Cortex of kidney (tissue), 1 donor: ENCODE measurements around the gene HECW1.
"Not testable (repeated sequence)": the region's sequence is repeated elsewhere in the genome, so short reads cannot be mapped to it uniquely, and the experiment has no call there.

ENCODE experiments used
- DNase-seq: peaks from one replicate; lab custom pipeline; 2025; lab: John Stamatoyannopoulos, UW

Gene HECW1

DNA sequence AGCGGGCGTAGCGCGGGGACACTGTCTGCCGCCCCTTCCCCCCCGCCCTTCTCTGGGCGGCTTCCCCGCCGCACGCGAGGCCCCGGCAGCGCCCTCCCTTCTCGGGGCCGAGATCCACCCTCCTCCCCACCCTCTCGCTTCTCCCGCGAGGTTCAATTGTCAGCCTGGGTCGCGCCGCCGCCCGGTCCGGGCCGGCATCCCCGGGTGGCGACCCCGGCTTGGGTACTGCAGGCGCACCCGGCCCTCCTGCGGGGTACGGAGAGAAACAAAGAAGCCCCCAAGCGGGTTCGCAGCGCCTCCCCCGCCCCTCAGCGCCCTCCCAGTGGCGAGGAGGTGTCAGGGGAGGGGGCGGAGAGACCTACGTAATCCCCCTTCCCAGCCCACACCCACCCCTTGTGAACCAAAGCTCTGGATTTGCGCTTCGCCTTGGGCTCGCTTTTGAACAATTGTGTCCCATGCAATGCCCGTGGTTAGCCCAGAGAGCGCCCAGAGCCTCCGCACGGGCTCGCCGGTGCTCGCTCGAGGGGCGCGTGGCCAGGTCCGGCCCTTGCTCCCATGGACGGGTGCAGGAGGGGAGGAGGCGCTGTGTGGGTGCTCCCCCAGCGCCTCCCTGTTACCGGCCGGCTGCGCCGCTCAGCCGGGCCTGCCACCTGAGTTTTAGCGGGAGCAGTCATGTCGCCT lies 634 bp downstream of the HECW1 start:
- DNase-seq: no peak

DNA sequence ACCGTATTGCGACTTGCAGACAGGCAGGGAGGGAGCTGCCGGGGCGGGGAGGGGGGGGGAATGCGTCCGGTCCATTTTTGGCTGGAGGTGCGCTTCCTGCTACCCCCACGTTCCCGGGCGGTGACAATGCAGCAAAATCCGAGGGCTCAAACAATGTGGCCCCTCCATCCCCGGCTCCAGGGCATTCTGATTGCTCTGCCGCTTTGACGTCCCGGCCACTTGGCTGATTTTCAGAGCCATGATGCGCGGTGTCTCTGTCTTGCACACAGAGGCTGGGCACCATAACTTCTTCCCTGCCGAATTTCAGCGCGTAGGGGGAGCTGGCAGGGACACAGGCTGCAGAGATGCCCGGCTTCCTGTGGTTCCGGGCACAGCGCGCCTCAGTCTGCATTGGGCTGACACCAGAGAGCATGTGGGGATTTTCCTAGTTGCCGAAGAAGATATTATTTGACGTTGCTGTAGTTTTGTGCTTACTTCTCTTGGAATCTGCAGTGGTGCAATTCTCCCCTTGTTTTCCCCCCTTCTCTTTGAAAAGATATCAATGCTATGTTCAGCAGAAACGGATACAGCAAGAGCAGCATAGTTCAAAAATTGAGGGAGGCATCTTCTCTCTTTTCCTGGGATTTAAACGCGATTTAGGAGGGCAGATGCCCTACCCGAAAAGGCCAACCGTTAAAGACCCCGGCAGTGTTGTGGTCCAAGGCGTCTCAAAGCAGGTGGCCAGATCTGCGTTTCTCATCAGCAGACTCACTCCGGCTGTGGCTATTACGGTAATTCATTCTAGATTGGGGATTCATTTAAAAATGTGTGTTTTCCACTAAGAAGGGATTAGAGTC lies 1.4 kb downstream of the HECW1 start:
- DNase-seq: no peak

DNA sequence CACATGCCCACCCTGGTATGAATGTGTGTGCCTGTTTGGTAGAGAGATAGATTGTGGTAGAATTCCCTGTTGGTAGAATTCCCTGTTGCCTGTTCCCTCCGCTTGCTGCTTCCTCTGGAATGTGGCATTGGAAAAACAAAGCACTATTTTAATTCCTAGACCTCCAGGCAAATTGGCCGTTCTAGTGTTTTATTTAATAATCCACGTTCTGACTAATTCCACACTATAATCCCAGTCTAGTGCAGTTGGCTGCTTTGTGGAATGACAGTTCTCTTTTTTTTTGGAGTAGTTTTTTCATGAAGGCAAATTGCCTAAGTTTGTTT lies 2.0 kb downstream of the HECW1 start:
- no peak for DNase-seq

DNA sequence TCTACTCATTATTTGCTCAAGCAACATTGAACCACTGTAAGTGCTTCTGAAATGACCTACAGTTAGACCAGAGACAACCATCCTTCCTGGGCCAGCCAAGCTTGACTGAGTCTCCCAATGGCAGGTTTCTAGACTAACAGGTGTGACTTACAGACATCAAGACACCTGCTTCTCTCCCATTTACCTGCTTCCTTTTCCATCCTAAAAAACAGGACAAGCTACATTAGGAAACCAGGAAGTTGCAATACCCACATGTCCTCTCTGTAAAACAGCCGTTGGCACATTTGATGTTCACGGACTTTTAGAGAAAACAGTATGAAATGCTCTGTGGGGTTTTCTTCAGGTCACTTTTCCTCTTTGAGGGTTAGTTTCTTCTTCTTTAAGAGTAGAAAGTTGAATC lies 4.0 kb downstream of the HECW1 start:
- no peak for DNase-seq

DNA sequence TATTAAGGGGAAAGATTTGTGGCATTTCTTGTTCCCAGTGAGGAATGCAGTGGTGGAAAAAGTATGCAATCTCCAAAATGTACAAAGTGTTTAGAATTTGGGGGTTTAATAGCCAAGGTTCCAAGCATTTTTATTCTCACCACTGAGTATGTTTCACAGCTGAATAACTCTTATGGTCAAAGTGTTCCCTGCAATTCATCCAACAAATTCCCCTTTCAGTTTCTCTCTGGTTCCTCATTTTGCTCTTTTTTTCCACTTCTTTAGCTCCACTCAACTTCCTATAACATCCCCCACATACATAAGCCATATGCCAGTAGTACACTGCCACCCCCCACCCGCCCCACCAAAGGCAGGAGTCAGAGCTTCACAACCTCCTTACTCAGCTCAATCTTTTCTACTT lies 4.6 kb downstream of the HECW1 start:
- DNase-seq: no peak

DNA sequence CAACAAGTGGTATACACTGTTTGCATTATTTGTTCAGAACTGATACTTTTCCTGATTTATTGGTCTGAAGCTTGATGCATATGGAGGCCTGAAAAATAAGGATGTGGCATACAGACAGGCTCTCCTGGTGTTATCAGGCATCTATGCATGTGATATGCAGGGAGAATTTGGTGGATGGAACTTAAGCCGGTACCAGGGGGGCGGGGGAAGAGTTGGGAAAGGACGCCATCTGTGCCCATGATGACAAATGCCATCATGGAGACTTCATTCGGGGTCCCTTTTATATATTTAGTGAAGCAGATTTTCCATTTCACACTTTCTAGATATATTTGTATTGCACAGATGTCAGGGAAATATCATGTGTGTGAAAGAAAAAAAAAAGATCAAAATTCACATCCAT lies 5.4 kb downstream of the HECW1 start:
- DNase-seq: no peak

DNA sequence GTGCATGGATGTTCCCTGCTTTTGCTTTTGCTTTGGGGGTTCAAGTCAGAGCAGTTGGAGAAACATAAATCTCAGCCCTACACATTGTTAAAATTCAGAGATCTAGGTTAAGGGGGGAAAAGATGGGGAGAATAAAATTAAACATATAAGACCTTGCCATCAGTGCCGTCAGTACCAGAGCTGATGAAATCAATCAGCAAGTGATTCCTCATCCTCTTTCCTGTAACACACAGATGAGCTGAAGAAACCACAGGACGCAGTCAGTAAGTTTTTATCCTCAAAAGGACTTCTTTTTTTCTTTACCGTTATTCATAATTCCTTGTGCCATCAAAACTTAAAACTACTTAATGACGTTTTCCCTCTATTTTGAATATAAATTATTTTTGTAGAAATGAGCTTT lies 5.9 kb downstream of the HECW1 start:
- DNase-seq: no peak

DNA sequence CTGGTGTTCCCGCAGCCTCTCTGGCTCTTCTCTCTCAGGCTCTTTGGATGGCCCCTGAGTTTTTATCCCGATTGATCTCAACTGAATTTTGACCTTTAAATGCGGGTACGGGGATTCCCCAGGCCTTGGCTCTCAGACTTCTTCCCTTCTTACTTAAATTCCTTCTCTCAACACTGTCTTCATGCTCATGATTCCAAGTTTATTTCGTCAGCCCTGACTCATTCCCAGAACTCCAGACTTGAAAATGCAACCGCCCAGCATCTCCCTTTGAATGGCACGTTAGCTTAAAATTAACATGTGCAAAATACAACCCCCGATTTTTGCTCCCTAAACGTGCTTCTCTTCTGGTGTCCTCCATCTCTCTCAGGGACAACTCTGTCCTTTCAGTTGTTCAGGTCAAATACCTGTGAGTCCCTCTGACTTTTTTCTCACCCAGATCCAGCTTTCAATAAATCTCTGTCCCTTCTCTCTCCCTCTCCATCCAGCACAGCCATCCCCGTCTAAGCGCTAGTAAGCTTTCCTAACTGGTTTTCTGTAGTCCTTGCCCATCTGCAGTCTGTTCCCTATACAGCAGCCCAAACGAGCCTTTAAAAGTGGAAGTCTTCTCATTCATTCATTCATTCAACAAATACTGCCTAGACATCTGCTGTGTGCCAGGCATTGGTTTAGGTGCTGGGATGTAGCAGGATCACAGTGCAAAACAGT lies 7.1 kb downstream of the HECW1 start:
- no peak for DNase-seq

DNA sequence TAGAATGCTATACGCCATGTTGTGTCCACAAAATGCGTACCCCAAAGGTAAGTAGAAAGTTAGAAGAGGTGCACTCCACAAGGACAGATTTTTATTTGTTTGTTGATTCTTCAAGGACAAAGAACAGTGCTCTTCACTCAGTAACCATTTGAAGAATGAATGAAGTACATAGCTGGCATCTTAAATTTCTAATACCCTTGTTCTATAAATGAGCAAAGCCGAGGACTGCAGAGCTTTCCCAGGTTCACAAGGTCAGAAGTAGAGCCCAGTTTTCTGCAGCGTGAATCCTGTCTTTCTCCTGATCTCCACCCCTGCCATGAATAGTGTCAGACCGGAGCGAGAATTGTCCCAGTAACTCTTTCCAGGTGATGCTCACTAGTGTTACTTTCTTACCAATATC lies 9.5 kb downstream of the HECW1 start:
- DNase-seq: no peak

DNA sequence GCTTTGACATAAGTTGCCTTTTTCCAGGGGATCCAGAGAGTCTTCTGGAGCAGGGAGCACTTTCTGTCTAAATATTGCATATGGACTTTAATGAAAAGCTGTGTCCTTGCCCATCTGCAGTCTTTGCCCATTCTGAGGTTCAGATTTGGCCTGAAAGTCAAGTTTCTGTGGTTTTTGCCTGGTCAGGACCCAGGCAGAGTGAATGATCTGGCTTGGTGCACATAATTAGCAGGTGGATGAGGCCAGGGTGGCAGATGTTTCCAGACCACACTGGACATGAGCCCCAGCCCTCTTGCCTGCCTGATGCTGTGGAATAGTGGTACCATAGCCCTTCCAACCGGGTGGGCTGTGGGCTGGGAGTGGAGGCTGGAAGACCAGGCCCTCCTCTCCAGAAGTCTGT lies 11.0 kb downstream of the HECW1 start:
- no peak for DNase-seq

DNA sequence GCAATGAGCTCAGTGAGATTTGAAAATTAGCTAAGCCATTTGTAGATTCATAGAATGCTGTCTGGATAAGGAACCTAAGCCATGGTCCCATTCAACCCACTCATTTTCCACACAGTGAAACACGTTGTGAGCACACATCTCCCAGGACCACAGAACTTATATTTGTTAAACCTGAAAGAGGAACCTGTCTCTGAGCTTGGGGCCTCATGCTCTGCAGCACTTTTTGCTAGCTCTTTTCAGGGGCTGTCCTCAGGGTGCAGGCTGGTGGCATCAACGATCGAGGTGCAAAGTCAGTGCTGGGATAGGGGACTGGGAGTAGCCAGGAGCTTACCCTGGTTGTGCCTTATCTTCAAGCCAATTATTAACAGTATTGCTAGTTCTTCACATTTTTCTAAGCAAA lies 11.9 kb downstream of the HECW1 start:
- no peak for DNase-seq

DNA sequence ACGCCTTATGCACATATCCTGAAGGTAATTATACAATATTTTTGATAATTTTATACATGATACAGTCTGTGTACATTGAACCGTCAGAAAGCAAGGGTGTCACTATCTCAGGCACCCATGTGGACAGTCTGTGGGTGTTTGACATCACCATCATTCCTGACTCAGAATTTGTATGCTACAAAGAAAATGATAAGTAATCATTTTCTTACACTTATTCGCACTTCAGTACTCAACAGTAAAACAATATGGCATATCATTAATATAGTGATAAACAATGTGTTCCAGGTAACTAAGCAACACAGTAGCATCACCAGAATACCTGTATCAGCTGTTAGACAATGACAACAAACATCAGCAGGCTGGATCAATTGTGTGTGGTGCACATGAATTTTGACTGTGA lies 17.9 kb downstream of the HECW1 start:
- DNase-seq: no peak

DNA sequence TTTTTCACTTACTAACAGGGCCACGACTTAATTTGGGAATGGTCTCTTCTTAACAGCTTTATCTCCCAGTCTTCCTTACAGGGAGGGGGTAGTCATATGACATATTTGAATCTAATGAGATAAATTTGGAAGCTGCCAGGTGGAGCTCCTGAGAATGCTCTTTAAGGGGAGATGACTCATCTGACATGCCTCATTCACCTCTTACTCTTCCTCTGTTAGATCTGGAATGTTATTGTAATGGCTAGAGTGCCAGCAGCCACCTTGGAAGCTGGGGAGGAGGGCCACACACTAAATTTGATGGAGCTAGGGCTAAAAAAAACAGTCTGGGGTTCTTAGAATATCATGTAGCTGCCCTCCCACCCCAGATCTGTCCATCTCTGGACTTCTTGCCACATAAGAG lies 22.7 kb downstream of the HECW1 start:
- DNase-seq: no peak

DNA sequence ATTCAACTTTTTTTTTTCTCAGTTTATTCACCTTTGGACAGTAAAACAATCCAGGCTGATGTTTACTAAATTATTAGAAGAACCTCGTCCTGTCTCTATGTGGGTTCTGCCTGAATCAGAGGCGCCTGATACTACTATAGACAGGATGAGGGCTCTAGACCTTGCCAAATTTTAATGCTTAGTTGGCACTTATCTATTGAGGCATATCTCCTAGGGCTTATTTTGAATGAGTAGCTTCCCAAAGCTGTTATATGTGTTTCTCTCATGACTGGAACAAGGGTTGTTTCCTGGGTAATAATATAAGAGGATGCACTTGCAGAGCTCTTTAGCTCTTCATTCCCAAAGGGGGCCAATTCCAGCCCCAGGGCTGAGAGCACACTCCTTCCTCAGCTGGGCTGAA lies 23.6 kb downstream of the HECW1 start:
- no peak for DNase-seq

DNA sequence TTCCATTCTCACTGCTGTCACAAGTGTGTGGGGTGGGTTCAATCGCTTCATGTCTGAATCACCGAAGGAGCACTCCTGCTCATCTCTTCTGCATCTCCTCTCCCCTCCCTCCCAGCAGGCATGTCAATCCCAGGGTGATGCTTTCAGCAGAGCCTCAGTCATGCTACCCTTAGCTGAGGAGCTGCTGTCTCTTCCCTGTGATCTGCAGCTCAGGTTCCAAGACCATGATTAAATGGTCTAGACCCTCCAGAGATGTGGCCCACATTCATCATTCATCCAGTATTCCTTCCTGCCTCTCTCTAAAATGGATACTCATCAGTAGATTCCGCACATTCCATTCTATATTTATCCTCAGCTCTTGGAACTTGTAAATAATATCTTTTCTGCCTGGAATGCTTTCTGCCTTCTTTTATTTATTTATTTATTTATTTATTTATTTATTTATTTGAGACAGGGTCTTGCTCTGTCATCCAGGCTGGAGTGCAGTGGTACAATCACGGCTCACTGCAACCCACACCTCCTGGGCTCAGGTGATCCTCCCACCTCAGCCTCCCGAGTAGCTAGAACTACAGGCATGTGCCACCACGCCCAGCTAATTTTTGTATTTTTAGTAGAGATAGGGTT lies 24.8 kb downstream of the HECW1 start:
- not testable (repeated sequence) for DNase-seq

DNA sequence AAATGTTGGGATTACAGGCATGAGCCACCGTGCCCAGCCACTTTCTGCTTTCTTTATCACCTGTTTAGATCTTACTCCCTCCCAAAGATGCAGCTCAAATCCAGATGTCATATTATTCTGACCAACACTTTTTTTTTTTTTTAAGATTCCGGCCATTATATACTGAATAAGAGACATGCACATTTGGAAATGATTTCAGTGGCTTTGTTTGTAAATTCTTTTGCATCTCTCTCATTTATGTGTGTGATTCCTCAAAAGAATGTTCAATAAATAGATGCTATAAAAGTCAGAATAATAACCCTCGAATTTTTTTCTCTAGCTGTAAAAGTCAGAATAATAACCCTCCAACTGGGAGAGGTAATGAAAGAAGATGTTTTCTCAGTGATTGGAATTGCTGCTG lies 25.4 kb downstream of the HECW1 start:
- no peak for DNase-seq

DNA sequence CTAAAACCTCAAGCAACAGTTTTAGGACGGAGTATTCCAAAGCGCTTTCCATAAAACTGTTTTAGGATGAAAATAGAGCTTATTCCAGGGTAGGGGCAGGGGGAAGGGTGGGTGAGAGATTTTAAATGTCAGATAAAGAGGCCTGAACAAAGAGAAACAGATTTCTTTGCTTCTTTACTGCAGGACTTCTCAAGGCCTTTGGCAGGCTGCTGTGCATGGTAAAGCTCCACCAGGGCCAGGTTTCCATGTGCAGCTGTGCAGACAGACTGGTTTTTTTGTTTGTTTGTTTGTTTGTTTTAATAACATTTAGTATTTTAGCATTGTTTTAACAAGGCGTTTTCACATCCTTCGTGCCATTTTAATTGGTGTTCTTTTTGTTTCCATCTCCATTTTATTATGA lies 26.3 kb downstream of the HECW1 start:
- no peak for DNase-seq

DNA sequence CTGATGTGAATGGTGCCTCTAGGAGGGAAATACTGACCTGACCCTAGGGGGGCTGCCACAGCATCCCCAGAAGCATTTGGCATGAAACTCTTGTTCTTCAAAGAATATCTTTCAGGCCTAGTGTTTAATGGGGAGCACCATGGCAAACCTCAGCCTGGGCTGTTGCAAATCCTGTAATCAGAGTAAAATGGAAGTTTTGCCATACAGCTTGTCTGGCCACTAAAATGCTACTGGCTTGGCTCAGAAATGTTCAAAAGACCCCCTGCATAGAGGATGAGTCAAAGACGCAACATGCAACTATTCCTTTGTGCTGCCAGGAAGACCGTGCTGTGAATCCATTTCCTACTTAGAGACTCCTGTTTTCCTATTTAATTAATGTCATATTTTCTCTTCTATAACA lies 26.7 kb downstream of the HECW1 start:
- DNase-seq: no peak

DNA sequence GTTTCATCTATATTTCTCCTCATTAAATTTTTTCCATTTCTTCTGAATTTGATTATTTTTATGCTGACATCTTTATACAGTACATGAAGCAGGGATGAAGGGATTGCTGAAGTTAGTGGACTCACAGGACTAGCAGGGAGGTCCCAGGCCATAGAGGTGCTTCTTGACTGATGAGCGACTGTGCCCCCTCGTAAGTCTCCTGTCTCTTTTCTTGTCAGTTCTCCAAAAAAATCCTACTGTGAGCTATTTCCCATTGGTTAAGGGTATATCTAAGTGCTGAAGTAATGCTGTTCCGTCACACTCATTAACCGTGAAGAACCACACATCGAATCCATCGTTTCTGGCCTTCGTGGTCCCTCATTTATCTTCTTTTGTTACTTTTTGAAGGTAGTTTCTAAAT lies 27.7 kb downstream of the HECW1 start:
- DNase-seq: no peak

DNA sequence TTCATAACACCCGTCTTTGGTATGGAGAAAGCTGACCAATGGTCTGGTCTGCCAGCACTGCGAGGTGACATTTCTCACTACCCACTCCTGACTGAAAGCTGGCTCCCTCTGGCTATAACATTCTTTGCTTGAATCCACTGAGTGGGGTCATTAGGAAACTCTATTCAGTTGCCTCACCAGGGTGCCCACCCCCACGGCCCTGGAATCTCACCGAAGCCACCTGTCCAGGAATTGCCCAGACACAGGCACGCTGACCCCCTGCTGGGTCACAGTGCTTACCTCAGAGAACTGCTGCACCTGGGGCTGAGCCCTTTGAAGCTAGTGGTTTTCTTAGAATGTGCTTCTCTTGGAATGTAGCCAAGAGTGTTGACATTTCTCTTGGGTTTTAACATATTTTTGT lies 28.6 kb downstream of the HECW1 start:
- no peak for DNase-seq

DNA sequence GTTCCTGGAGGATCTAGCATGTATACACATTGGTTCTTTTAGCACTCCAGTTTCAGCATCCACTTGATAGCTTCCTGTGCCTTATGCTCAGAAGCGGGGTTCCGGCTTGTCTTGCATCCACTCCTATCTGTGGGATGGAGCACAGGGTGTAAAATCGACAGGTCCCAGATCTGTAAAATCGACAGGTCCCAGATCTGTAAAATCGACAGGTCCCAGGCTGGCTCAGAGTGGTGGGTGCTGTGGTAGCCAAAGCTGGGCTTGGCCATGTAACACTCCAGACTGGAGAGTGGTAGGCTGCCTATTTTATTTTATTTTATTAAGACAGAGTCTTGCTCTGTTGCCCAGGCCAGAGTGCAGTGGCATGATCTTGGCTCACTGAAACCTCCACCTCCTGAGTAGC lies 30.3 kb downstream of the HECW1 start:
- no peak for DNase-seq

DNA sequence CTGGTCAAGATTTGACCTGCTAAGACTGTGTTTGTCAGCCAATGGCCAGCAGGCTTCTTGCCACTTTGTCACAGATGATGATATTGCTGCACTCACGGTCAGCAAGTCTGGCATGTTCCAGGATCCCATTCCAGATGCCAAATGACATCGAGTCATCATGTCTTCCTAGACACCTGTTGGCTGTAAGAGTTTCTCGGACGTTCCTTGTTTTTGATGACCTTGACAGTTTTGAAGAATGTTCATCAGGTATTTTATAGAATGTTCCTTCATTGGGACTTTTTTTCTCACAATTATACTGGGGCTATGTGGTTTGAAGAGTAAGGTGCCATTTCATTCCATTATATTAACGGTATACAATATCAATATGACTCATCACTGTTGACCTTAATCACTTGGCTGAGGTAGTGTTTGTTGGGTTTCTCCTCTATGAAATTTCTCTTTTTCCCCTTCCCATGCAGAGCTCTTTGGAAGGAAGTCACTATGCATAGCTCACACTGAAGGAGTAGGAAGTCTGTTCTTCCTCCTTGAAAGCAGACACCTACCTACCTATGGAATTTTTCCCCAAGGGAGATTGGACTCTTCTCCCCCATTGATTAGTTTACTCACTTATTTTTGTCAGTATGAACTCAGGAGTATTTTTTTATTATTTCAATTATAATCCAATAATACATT lies 31.6 kb downstream of the HECW1 start:
- DNase-seq: no peak
